Loucy (cell line): ENCODE results near the gene FLRT2.

ENCODE experiments used
- CTCF ChIP-seq: fragments of 200-600 bp; sonication (generic); conservative IDR thresholded peaks from 2 replicates; pipeline ENCODE4 v1.5.1; 2014; ENCODE audit warnings: mild to moderate bottlenecking, antibody characterized with exemption, low read length
- EZH2phosphoT487 ChIP-seq: fragments of 200-600 bp; IDR thresholded peaks from 2 replicates; pipeline ENCODE4 v1.6.1; 2018; ENCODE audit warnings: antibody characterized with exemption, mild to moderate bottlenecking, moderate library complexity, borderline replicate concordance

GRCh38 chr14:85549697-85550096, 19.8 kb downstream of the FLRT2 start:
- TF ChIP-seq CTCF (no peak), EZH2phosphoT487 (no peak)
